Chondrocyte (in vitro differentiated cells): ENCODE measurements around the gene SRSF8. TPM values are rescaled to one million over a fixed set of nuclear protein-coding genes. Genes with fewer than 3 reads are reported as not detected.

Source experiments
- DNase-seq: peaks from one replicate; pipeline ENCODE4 v3.0.0; 2021; ENCODE audit warnings: mixed read lengths, low spot score
- H3K27ac Mint-ChIP-seq: one replicate; pipeline ENCODE4 v1.8.0; 2021; ENCODE audit warnings: mild to moderate bottlenecking, moderate library complexity, mixed read lengths; ENCODE audit not compliant: unreplicated experiment
- H3K27me3 Mint-ChIP-seq: 2 replicates; pipeline ENCODE4 v1.8.0; 2021; ENCODE audit warnings: low read depth, mixed read lengths
- H3K36me3 Mint-ChIP-seq: 2 replicates; pipeline ENCODE4 v1.8.0; 2021; ENCODE audit warnings: low read depth, mixed read lengths
- H3K4me1 Mint-ChIP-seq: 2 replicates; pipeline ENCODE4 v1.8.0; 2021; ENCODE audit warnings: low read depth, mild to moderate bottlenecking, mixed read lengths
- H3K4me3 Mint-ChIP-seq: one replicate; pipeline ENCODE4 v1.8.0; 2021; ENCODE audit warnings: mild to moderate bottlenecking, moderate library complexity, mixed read lengths; ENCODE audit not compliant: unreplicated experiment
- H3K9me3 Mint-ChIP-seq: 2 replicates; pipeline ENCODE4 v1.8.0; 2021; ENCODE audit warnings: low read depth, mixed read lengths
- total RNA-seq: library from RNA; stranded (reverse); gene quantifications from 3 replicates; pipeline ENCODE4 v1.2.1, GENCODE V29; 2021
- TF ChIP-seq, protein P1 (sequence below): fragments of 200-600 bp; sonication (generic); IDR thresholded peaks from 2 replicates; pipeline ENCODE4 v1.5.0; 2021; ENCODE audit warnings: antibody characterized with exemption, mild to moderate bottlenecking, moderate library complexity

The SRSF8 gene
- total RNA-seq, 1 donor from 2014 or later, result 45.5 TPM

DNA sequence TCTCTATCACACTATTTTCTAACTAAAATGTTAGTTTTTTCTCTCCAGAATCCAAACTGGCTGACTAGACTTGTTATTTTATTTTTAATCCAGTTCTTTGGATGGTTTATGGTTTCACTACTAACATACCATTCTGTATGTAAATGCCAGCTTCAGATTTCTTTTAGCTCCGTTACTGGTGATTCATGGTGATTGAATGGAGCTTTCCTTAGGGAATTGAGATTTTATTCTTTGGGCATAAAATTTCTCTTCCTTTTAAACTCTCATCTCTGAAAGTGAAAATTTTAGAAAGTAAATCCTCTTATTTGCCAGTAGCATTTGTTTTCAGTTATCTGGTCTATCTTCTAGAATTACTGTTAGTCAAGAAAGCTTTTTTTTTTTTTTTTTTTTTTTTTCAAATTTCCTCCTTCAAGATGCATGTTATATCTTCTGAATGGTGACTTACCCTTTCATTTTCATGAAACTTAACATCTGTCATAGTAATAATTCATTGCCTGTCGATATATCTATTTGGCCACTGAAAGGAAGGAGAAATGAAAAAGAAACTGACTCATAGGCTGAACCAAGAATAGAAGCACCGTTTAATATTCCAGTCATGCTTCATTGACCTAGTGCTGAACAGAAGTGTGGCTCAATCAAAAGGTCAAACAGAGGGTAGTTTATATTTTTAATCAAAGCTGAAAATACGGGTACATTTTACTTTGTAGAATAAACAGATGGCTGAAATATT is 29.3 kb downstream of the SRSF8 start:
- Mint-ChIP-seq H3K4me1 (peaks cover 66% of the 10 kb centered on the region), H3K27ac (peak overlapping the region; percentile 90), H3K27me3 (no peaks in the 10 kb centered on the region), H3K9me3 (no peaks in the 10 kb centered on the region), H3K4me3 (peak overlapping the region; percentile 46), H3K36me3 (peaks cover 1% of the 10 kb centered on the region)
- TF ChIP-seq, protein P1, sequence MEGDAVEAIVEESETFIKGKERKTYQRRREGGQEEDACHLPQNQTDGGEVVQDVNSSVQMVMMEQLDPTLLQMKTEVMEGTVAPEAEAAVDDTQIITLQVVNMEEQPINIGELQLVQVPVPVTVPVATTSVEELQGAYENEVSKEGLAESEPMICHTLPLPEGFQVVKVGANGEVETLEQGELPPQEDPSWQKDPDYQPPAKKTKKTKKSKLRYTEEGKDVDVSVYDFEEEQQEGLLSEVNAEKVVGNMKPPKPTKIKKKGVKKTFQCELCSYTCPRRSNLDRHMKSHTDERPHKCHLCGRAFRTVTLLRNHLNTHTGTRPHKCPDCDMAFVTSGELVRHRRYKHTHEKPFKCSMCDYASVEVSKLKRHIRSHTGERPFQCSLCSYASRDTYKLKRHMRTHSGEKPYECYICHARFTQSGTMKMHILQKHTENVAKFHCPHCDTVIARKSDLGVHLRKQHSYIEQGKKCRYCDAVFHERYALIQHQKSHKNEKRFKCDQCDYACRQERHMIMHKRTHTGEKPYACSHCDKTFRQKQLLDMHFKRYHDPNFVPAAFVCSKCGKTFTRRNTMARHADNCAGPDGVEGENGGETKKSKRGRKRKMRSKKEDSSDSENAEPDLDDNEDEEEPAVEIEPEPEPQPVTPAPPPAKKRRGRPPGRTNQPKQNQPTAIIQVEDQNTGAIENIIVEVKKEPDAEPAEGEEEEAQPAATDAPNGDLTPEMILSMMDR, result no peak
- DNase-seq, result no peak

DNA sequence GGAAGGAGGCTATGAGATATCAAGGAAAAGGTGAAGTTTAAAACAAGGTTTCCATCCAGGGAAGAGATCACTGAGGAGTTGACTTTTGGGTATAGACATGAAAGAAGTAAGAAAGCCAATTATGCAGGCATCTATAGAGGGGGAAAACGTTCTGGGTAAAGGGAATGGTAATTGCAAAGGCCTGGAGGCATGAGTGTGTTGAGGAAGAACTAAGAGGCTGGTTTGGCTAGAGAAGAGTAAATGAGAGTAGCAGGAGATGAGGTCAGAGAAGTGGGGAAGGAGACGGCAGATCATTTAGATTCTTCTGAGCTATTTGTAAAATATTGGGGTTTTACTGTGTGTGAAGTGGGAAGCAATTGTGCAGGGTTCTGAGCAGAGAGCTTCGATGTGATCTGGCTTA is 30.5 kb downstream of the SRSF8 start:
- Mint-ChIP-seq H3K9me3 (no peaks in the 10 kb centered on the region), H3K4me3 (no peak overlapping the region), H3K4me1 (peaks cover 57% of the 10 kb centered on the region), H3K27me3 (no peaks in the 10 kb centered on the region), H3K36me3 (peaks cover 3% of the 10 kb centered on the region), H3K27ac (no peak overlapping the region)
- DNase-seq, result no peak
- TF ChIP-seq, protein P1, result no peak

- Mint-ChIP-seq H3K27me3 (no peaks in the 10 kb centered on the region), H3K36me3 (peaks cover 5% of the 10 kb centered on the region), H3K4me1 (peaks cover 42% of the 10 kb centered on the region), H3K27ac (no peak overlapping the region), H3K4me3 (no peak overlapping the region), H3K9me3 (no peaks in the 10 kb centered on the region)
- TF ChIP-seq, protein P1, result no peak
- no peak for DNase-seq
Observed at GRCh38 chr11:95098826-95099225, 32.1 kb downstream of the SRSF8 start.

- H3K27me3 Mint-ChIP-seq, result no peaks in the 10 kb centered on the region
- TF ChIP-seq, protein P1, result no peak
- peaks cover 40% of the 10 kb centered on the region for H3K4me1 Mint-ChIP-seq
- peaks cover 7% of the 10 kb centered on the region for H3K36me3 Mint-ChIP-seq
- H3K4me3 Mint-ChIP-seq, result no peak overlapping the region
- H3K27ac Mint-ChIP-seq, result no peak overlapping the region
- H3K9me3 Mint-ChIP-seq, result no peaks in the 10 kb centered on the region
- no peak for DNase-seq
Observed at GRCh38 chr11:95100191-95100648, 33.5 kb downstream of the SRSF8 start.

DNA sequence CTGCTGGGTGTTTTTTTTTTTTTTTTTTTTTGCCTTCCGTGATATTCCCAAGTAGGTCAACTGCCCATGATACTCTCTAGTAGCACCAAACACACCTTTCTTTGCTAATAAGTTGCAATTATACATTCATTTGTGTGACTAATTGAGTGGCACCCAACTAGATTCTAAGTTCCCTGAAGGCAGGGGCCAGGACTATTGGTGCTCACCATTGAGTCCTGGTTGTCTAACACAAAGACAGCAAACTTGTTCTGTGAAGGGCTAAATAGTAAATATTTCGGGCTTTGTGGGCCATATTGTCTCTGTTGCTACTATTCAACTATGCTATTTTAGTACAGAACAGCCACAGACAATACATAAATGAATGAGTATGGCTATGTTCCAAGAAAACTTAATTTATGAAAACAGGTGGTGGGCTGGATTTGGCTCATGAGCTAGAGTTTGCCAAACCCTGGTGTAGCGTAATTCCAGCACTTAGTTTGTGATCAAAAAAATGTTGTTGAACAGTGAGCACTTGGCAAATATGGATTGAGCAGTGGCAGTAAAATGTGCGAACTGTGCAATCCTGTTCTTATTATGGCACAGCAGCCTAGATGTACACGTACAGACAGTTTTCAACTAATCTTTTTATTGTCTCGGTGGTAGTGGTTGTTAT is 34.3 kb downstream of the SRSF8 start:
- Mint-ChIP-seq H3K27me3 (no peaks in the 10 kb centered on the region), H3K9me3 (no peaks in the 10 kb centered on the region), H3K36me3 (peaks cover 7% of the 10 kb centered on the region), H3K4me3 (no peak overlapping the region), H3K27ac (no peak overlapping the region), H3K4me1 (peaks cover 33% of the 10 kb centered on the region)
- TF ChIP-seq, protein P1, result no peak
- no peak for DNase-seq
